GM12892 (cell line): ENCODE measurements around the gene ENTPD7.

ENCODE experiments used
- POLR2A ChIP-seq: IDR thresholded peaks from 2 replicates; pipeline ENCODE4 v1.6.1; 2011; ENCODE audit warnings: low read depth, low read length, control low read depth
- POLR2AphosphoS5 ChIP-seq: IDR thresholded peaks from 2 replicates; pipeline ENCODE4 v1.6.1; 2011; ENCODE audit warnings: low read depth, low read length, control low read depth
- TAF1 ChIP-seq: IDR thresholded peaks from 2 replicates; pipeline ENCODE4 v1.6.1; 2011; ENCODE audit warnings: low read depth, mild to moderate bottlenecking, control low read depth, low read length, borderline replicate concordance

DNA sequence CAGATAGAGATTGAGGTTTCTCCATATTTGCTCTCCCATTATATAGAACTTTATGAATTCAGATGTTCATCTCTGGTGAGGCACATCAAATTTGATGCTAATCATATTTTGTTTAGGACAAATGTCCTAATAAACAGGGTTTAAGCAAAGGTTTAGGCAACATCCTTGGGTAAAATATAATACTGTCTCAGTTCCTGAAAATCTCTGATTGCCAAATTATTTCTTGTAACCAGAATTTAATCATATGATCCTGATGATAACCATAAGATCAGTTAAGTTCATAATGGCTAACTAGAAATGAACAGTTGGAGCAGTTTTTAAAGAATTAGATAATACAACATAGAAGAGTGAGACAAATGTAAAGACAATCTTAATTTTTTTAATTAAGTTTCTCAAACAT lies 91.3 kb downstream of the ENTPD7 start:
- TF ChIP-seq POLR2A (no peak), POLR2AphosphoS5 (no peak), TAF1 (no peak)
